HG02571 (cell line): ENCODE results near the gene FAM50B.

ENCODE experiments used
- ATAC-seq: cut with Tn5 transposase; IDR thresholded peaks from one replicate; pipeline ENCODE4 v1.9.1; 2021; ENCODE audit warnings: mild to moderate bottlenecking, moderate library complexity; ENCODE audit not compliant: unreplicated experiment

Gene FAM50B

DNA sequence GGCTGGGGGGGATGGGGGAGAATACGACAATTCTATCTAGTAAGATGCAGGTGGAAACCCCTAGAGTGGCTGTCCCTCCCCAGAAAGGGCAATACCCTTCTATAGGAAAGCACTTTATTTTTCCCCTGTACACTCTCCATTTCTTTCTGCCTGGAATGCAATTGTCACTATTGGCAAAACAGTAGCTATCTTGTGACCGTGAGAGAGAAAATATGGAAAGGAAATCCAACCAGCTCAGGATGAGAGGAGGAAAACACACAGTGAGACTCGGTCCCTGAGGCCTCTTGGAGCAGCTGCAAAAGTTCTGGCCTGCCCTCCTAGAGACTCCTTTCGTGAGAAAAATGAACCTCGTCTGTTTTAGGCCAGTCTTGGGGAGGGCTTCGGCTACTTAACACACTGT lies 43.4 kb downstream of the FAM50B start:
- ATAC-seq, result no peak

DNA sequence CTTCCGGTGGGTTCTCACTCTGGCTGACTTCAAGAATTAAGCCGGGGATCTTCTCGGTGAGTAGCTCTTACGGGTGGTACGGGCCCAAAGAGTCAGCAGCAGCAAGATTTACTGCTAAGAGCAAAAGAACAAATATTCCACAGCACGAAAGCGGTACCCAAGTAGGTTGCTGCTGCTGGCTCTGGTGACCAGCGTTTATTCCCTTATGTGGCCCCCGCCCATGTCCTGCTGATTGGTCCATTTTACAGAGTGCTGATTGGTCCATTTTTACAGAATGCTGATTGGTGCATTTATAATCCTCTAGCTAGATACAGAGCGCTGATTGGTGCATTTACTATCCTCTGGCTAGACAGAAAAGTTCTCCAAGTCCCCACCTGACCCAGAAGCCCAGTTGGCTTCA lies 44.3 kb downstream of the FAM50B start:
- ATAC-seq, result no peak

DNA sequence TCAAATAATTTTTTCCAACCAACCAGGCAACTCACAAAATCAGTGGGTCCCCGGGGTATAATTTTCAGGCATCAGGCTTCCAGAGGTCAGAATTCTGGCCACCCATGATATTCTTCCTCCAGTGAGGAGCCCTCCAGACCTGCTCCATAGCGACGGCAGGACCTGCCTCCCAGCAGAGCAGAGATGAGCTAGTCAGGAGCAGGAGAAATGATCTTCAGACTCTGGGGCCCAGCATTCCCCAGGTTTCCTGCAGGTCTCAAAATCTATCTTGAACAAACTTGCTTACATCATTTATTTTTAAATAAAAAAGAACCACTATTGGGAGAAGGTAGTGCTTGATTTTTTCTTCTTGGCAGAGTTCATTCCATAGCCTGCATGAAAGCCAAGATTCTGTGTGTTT lies 44.7 kb downstream of the FAM50B start:
- ATAC-seq, result no peak

DNA sequence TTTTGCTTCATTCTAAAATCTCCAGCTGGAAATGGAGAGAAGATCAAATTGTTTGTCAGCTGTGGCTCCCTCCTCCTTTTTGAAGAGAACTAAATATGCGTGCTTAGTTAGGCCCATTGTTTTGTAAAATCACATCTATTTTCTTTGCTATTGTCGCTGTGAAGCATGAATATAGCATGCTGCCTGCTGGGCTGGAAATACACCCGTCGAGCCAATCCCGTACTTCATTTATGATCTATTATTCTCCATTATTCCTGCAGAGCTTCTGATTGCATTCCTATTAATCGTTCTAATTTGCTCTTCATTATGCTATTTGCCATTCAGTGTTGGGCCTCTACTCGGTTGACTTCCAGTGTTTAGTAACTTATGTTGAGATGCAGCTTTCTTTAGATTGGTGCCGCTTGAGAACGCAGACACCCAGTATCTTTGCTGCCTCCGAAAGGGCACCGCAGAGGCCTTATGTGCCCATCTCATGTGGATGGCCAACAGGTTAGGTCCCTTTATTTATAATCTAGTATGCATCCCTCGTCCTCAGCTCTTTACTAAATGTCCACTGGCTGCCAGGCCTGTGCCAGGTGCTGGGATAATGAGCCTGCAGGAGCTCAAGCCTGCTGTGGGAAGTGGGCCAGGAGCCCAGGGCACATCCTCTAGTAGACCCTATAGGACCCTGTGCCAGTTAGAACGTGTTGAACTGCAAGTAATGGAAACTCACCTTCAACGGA lies 45.6 kb downstream of the FAM50B start:
- ATAC-seq, result no peak

DNA sequence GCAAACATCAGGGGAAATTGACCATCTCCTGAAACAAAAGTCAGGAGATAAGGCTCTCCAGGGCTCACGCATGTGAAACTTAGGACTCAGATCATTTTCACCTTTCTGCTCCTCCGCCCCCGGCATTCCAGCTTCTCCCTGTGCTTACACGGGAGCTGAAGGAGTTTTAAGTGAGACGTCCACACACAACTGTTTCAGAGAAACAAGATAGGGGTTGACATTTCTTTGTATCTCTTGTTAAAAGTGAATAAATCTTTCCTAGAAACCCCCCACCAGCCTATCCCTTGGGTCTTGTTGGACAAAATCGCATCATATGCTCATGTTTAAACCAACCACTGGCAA lies 46.1 kb downstream of the FAM50B start:
- ATAC-seq, result no peak

DNA sequence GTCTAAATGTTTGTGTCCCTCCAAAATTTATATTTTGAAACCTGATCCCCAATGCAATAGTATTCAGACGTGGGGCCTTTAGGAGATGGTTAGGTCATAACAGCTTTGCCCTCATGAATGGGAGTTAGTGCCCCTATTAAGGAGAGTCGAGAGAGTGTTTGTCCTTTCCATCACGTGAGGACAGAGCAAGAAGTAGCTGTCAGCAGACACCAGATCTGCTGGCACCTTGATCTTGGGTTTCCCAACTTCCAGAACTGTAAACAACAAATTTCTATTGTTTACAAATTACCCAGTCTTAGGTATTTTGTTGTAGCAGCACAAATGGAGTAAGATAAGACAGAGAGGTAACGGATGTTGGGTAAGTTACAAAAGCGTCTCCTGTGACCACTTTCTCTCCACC lies 46.6 kb downstream of the FAM50B start:
- ATAC-seq, result no peak

DNA sequence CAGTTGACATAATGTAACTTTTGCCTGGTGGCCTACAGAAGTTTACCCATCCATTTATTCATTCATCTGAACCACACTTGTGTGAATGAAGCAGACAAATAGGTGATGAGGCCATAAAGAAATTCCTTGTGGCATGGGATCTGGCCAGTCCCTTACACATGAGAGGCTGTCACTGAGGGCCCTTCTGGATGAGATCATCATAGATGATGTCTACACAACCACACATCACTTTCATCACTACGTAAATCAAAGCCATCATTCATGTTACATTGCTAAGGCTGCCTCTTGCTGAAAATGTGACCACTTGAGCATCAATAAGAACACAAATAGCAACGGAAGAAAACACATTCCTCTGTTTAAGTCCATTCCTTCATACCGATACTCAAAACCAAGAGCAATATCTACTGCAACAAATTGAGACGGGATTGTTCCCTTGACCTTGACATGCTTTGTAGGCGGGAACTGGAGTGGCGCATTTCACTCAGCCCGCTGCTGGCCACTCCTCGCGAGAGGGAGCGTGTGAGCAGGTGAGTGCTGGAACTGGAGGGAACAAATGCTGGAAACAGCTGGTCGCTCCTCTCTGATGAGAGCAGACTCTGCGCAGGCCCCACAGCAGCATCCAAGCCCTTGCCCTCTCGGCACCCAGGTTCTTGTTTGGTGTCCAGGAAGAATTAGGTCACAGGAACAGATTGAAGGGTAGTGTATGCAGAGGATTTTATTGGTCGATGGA lies 49.3 kb downstream of the FAM50B start:
- no peak for ATAC-seq

DNA sequence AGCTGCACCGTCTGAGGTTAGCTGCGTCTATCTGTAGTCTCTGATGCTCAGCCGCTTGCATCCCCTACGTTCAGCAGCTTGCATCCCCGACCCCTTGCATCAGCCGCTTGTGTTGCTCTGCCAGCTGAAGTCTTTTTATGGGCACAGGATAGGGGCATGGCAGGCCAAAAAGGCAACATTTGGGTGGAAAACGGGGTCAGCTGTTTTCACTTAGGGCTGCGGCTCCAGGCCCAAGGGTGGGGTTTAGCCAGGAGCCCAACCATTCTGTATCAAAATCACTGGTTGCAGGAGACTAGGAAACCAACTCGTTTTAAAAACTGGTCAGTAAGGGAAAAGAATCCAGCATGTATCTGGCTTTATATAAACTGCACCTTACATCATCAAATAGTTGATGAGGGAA lies 49.9 kb downstream of the FAM50B start:
- ATAC-seq, result no peak

DNA sequence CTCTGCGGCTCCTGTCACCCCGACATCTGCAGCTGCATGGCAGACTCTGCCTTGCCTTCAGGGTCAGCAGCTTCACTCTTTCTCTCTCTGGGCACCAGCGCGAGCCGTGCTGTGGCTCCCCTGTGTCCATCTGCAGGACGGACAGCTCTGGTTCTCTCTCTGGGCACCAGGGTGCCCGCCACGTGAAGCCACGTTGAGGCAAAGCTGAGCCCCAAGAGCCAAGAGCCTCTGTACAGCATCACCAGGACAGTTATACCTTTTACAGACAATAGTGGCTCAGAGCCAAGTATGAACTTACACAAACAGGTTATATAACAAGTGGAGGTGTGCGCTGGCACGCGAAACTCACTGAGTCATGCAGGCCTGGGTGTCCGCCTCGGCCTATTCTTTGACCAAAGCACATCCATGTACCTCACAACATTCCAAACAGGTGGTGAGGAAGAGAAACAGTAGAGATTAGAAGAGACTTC lies 50.8 kb downstream of the FAM50B start:
- no peak for ATAC-seq
